ENCODE results near the gene TTYH2.
"Not testable (repeated sequence)": the region's sequence is repeated elsewhere in the genome, so short reads cannot be mapped to it uniquely, and the experiment has no call there.

The TTYH2 gene, protein sequence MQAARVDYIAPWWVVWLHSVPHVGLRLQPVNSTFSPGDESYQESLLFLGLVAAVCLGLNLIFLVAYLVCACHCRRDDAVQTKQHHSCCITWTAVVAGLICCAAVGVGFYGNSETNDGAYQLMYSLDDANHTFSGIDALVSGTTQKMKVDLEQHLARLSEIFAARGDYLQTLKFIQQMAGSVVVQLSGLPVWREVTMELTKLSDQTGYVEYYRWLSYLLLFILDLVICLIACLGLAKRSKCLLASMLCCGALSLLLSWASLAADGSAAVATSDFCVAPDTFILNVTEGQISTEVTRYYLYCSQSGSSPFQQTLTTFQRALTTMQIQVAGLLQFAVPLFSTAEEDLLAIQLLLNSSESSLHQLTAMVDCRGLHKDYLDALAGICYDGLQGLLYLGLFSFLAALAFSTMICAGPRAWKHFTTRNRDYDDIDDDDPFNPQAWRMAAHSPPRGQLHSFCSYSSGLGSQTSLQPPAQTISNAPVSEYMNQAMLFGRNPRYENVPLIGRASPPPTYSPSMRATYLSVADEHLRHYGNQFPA

DNA sequence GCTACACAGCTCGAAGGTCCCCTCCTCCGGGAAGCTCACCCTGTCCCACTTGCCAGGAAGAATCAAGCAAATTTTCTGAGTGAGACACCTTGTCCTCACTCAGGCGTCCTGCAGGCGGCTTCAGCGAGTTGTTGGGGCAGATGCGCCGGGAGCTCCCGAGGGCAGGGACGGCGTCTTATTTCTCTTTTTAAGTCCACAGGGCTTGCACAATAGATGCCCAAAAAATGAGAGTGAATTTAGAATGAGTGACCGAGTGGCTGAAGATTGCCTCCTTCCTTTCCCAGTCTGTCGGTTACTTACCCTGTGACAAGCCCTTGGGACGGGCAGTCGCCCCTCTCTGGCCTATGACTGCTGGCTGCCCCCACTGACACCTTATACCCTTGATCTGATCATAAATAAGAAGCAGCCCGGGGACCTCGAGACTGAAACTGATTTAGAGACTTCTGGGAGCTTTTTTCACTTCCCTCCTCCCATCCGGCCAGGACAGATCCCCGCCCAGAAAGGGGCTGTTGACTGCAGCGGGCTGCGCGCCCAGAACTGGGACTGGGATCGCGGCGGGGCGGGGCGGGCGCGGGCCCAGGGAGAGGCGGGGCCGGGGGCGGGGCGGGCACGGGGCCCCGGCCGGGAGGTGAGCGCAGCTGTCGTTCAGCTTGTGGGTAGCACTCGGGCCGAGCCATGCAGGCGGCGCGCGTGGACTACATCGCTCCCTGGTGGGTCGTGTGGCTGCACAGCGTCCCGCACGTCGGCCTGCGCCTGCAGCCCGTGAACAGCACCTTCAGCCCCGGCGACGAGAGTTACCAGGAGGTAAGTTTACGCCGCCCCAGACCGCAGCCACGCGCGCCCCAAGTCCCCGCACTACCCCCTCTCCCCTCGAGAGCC lies at the start of gene TTYH2:
Gene TTYH2, plus strand, starts transcription at position 659 of the 879 bp plus-strand sequence. Its CDS starts 17 bp downstream, at position 676.
- peak; percentile 88 for DNase-seq

DNA sequence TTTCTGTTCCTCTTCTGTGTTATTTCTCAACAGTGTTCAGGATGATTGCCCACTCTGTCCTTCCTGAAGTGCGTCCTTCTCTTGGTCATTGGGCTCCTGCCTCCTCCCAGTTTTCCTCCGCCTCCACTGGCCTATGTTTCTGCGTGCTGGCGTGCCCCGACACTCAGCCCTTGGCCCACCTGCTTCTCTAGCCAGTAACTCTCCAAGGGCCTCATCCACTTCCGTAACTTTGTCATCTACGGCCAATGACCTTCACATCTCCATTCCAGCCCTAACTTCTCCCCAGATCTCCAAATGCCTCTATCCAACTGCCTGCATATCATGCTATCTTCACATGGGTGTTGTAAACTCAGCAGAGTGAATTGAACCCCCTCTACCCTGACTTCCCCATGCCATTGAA lies 49.5 kb upstream of the TTYH2 start:
- no peak for DNase-seq

DNA sequence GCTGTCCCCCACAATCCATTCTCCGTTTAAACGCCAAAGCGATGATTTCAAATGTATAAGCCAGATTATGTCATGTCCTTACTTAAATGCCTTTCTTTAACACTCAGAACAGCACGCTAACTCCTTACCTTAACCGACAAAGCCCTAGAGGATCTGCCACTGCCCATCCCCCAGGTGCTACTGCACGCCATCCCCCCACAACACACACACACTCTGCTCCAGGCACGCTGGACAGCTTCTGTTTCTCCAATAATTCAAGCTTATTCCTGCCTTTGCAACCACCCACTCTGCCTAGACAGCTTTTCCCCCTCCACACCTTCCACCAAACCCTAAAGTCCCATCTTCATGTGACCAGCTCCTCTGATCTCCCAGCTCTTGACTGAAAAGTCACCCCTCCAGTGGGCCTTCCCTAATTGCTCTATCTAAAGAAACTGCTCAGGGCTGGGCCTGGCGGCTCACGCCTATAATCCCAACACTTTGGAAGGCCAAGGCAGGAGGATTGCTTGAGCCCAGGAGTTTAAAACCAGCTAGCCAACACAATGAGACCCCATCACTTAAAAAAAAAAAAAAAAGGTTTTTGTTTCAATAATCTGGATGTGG lies 48.8 kb upstream of the TTYH2 start:
- DNase-seq, result no peak

DNA sequence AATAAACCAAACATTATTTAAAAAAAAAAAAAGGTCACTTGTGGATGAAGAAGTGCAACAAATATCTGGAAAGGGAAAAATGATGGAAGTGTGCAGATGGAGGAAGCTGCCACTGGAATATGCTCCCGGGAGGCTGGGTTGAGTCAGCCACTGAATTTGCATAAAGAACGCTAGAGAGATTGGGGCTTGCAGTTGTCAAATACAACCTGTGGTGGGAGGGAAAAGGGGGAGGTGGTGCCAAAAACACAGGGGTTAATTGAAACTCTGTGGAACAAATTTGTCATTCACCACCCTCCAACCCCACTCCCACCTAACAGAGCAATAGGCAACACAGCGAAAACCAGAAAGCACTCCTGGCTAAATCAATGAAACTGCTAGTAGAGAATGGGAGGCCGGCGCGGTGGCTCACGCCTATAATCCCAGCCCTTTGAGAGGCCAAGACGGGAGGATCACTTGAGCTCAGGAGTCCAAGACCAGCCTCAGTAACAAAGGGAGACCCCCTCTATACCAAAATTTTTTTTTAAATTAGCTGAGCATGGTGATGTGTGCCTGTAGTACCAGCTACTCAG lies 47.5 kb upstream of the TTYH2 start:
- DNase-seq, result no peak

GRCh38 chr17:74170924-74171323 lies 42.4 kb upstream of the TTYH2 start:
- no peak for DNase-seq

DNA sequence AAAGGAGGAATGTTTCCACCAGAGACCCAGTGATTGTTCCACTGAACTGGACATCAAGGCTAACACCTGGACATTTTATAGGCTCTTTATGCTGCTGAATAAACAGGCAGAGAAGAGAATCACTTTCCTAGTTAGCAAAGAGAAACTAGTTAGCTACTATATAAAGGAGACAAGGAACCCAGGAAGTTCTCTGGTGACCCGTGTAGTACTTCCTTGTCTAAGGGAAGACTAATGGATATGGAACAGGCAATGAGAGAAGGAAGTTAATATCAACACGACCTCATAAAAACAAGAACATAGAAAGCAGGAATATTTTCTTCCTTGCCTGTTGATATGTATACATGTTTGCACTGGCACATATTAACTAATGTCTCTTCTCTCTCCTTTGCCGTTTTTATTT lies 40.7 kb upstream of the TTYH2 start:
- DNase-seq, result no peak

GRCh38 chr17:74176546-74177001 lies 36.8 kb upstream of the TTYH2 start:
- peak; percentile 79 for DNase-seq

GRCh38 chr17:74177018-74177450 lies 36.3 kb upstream of the TTYH2 start:
- no peak for DNase-seq

DNA sequence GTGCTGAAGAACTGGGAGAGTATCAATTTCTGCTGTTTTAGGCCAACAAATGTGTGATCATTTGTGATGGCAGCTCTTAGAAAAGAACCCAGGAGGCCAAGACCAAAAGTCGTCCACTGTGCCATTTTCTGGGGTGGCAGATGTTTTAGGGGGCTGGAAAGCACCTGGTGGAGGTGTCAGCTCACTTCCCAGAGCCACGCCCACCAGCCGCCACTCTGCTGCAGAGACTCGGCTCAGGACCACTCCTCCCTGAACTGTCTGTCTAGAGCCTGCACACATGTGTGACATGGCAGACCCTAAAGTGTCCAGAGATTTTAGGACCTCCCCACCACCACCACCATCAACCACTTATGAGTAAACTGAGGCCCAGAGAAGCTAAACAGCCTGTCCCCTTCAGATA lies 33.8 kb upstream of the TTYH2 start:
- DNase-seq, result no peak

DNA sequence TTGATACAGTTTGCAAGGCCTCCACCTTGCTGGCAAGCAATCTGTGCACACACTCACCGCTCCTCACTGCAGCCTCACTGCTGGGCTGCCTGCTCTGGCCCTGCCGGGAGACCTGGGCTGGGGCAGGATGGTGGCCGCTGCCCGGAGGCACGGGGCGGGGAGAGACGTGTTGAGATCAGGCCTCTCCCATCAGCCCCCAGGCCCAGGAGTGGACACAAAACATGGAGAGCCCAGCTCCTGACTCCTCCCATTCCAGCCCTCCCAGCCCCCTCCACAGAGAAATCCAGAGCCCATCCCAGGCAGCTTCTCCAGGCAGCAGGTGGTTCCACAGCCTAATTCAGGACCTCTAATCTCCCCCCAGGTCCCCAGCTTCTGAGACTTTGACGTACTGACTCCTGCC lies 33.0 kb upstream of the TTYH2 start:
- no peak for DNase-seq

DNA sequence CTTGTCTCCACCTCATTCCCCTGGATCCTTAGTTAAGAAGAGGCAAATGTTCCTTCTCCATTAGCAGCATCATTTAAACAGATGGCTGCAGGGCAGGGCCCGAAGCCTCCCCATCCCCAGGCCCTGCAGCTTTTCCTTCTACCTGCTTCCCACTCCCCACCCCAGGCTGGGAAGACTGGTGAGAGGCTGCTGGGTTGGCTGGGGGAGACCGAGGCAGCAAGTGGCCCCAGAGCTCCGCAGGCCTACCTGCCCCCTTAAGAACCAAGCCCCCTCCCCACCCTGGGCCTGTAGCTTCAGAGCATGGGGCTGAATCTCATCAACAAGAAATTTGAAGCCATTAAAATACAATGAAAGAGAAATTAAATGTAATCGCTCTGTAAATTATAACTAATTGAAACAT lies 32.0 kb upstream of the TTYH2 start:
- DNase-seq, result no peak

DNA sequence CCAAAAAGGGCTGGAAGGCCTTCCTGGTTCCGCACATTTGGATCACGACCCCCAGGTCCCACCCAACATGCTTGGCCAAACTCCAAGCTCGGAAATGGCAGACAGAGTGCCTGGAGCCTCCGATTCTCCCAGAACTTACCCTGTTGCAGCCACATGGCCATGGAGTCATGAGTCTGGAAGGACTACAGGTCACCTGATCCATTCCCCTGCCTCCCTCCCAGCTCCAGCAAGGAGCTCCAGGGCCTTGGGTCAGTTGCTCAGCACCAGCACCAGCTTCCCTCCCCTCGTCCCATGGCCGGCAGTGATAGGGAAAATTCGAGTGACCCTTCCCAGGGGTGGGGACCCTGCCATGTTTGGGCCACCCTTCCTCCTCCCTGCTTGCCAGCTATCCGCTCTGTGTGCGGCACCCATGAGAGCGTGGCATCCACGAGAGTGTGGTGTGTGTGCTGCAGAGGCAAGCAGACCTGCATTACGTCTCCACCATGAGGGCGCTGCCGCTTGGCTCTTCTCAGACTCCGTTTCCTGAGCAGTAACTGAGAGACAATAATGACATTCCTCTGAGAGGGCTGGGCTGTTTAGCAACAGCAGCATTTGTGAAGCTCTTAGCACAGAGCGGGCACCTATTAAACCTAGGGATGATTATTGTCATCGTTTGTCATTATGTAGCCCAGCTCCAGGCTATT lies 31.2 kb upstream of the TTYH2 start:
- DNase-seq, result no peak

GRCh38 chr17:74183411-74183810 lies 30.0 kb upstream of the TTYH2 start:
- no peak for DNase-seq

DNA sequence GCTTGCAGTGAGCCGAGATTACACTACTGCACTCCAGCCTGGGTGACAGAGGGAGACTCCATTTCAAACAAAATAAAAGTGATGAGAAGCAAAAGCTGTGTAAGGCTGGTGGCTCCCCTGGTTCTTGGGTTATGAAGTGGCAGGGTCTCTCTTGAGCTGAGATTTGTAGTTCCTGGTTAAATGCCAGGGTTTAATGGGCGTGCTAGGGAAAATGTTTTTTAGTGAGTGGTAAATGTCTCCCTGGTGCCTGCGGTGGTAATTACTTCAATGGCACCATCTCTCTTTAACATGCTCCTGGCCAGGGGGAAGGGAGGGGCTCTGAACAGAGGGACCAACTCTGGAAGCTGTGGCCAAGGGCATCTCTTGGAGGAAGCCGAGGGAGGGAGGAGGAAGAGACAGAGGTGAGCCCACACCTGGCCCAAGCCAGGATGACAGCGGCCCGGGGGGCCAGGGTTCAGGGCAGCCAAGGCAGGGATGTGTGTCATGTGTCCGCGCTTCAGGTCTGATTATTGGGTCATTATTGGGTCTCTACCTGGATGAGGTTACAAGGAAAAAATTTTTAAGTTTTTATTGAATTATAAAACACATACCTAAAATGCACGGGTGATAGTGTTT lies 27.7 kb upstream of the TTYH2 start:
- no peak for DNase-seq

- DNase-seq, result no peak
Measured at GRCh38 chr17:74186498-74186897, 26.9 kb upstream of the TTYH2 start.

GRCh38 chr17:74187761-74188160 lies 25.6 kb upstream of the TTYH2 start:
- DNase-seq, result peak; percentile 40

DNA sequence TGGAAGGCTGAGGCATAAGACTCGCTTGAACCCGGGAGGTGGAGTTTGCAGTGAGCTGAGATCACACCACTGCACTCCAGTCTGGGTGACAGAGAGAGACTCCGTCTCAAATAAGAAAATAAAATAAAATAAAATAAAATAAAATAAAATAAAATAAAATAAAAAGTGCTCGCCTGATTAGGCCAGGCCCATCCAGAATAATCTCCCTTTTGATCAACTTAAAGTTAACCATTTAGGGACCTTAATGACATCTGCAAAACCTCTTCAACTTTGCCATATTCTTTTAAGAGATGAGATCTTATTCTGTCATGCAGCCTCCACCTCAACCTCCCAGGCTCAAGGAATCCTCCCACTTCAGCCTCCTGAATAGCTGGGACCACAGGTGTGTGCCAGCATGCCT lies 24.7 kb upstream of the TTYH2 start:
- DNase-seq, result not testable (repeated sequence)

DNA sequence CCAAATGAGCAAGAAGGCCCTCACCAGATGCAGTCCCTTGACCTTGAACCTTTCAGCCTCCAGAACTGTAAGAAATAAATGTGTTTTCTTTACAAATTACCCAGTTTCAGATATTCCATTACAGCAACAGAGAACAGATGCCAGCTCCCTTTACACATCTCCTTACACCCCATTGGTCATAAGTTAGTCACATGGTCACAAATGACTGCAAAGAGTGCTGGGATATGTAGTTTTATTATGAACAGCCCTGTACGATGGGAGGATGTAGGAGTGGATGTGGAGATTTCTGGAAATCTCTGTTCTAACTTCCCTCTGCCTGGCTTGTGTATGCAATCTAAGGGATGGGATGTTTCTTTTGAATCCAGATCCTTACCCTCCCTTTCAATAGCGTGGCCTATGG lies 23.2 kb upstream of the TTYH2 start:
- DNase-seq, result peak; percentile 88

GRCh38 chr17:74190807-74191406 lies 22.5 kb upstream of the TTYH2 start:
- DNase-seq, result no peak

DNA sequence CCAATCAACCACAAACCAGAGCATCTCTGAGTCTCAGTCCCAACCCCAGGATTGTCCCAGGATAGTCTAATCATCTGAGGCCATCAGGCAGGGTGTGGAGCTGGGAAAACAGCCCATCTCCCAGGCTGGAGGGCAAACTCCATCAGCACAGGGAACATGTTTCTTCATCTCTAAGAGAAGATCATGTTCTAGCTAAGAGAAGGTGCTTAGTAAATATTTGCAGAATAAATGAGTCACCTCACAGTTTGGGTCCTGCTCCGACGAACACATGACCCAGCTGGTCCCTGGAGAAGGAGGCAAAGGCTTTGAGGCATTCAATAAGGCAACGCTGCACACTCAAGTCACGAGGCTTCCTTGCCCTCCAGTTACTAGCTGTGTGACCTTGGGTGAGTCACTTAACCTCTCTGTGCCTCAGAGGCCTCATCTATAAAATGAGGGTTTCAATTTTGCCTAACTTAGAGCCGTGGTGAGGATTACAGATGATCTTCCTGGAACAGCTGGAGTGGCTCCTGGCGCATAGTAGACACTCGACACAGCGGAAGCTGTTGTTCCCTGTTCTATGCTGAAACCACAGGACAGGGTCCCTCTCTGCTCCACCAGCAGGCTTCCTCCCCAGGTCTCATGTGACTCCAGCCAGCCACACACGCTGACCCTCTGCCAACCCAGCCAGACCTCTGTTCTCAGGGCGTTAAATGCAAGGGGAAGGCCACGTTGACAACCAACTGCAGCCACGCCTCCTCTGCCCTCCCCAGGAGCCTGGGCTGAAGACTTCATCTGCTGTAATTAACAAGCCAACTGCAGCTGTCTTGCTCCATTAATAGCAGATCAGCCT lies 20.2 kb upstream of the TTYH2 start:
- peak; percentile 86 for DNase-seq

All from NCI-H774 (cell line).